ENCODE data around the gene EIF5B.

EIF5B gene

GRCh38 chr2:99445065-99445464 is 107.9 kb downstream of the EIF5B start:
- H4K20me1 ChIP-seq (ENCODE audit: insufficient read depth, low read length), result 0 out of 2 replicates have a peak, but pooled peaks cover 3% of the 10 kb centered on the region
- H3K79me2 ChIP-seq (ENCODE audit: low read length), result peaks cover 22% of the 10 kb centered on the region
- no peak overlapping the region for H2AFZ ChIP-seq (ENCODE audit: low read depth, low read length)
- no peak overlapping the region for H3K27ac ChIP-seq (ENCODE audit: low read length)
- H3K36me3 ChIP-seq (replicated peaks; ENCODE audit: low read depth, low read length), result peaks cover 15% of the 10 kb centered on the region
- TF ChIP-seq CTCF (IDR thresholded peaks at IDR 0.05; ENCODE audit: low read depth, low read length) (no peak), EZH2phosphoT487 (IDR thresholded peaks at IDR 0.05; ENCODE audit: low read depth) (no peak)
- no peaks in the 10 kb centered on the region for H3K9me3 ChIP-seq (ENCODE audit: insufficient read depth, low read length)
- no peak overlapping the region for H3K9ac ChIP-seq (ENCODE audit: low read length)
- H3K27me3 ChIP-seq (ENCODE audit: low read depth, low read length), result no peaks in the 10 kb centered on the region
- no peak overlapping the region for H3K4me3 ChIP-seq (ENCODE audit: low read length)
- peak overlapping the region; percentile 19 for H3K4me2 ChIP-seq (ENCODE audit: low read length)
- peaks cover 18% of the 10 kb centered on the region for H3K4me1 ChIP-seq (ENCODE audit: low read length)

- H3K27ac ChIP-seq (ENCODE audit: low read length), result no peak overlapping the region
- H4K20me1 ChIP-seq (ENCODE audit: insufficient read depth, low read length), result peaks cover 10% of the 10 kb centered on the region; the same call in 1 of the 2 replicates
Observed at GRCh38 chr2:99448556-99448955, 111.4 kb downstream of the EIF5B start.

GRCh38 chr2:99450199-99450598 is 113.0 kb downstream of the EIF5B start:
- Histone ChIP-seq H3K9ac (ENCODE audit: low read length) (no peak overlapping the region), H3K4me1 (ENCODE audit: low read length) (peaks cover 15% of the 10 kb centered on the region), H3K79me2 (ENCODE audit: low read length) (peaks cover 25% of the 10 kb centered on the region), H3K4me2 (ENCODE audit: low read length) (no peak overlapping the region), H4K20me1 (ENCODE audit: insufficient read depth, low read length) (peaks cover 10% of the 10 kb centered on the region; the same call in 1 of the 2 replicates), H3K27ac (ENCODE audit: low read length) (no peak overlapping the region), H3K9me3 (ENCODE audit: insufficient read depth, low read length) (no peaks in the 10 kb centered on the region), H3K27me3 (ENCODE audit: low read depth, low read length) (no peaks in the 10 kb centered on the region), H2AFZ (ENCODE audit: low read depth, low read length) (no peak overlapping the region), H3K36me3 (replicated peaks; ENCODE audit: low read depth, low read length) (peaks cover 32% of the 10 kb centered on the region), H3K4me3 (ENCODE audit: low read length) (no peak overlapping the region)
- TF ChIP-seq CTCF (IDR thresholded peaks at IDR 0.05; ENCODE audit: low read depth, low read length) (no peak), EZH2phosphoT487 (IDR thresholded peaks at IDR 0.05; ENCODE audit: low read depth) (no peak)

More at GRCh38 chr2:99448556-99448955, 111.4 kb downstream of the EIF5B start:
- Histone ChIP-seq H3K9ac (ENCODE audit: low read length) (no peak overlapping the region), H3K36me3 (replicated peaks; ENCODE audit: low read depth, low read length) (peaks cover 26% of the 10 kb centered on the region), H3K9me3 (ENCODE audit: insufficient read depth, low read length) (no peaks in the 10 kb centered on the region), H3K4me2 (ENCODE audit: low read length) (no peak overlapping the region), H3K4me3 (ENCODE audit: low read length) (no peak overlapping the region), H2AFZ (ENCODE audit: low read depth, low read length) (no peak overlapping the region), H3K79me2 (ENCODE audit: low read length) (peaks cover 28% of the 10 kb centered on the region), H3K27me3 (ENCODE audit: low read depth, low read length) (no peaks in the 10 kb centered on the region), H3K4me1 (ENCODE audit: low read length) (peaks cover 23% of the 10 kb centered on the region)
- TF ChIP-seq EZH2phosphoT487 (IDR thresholded peaks at IDR 0.05; ENCODE audit: low read depth) (no peak), CTCF (IDR thresholded peaks at IDR 0.05; ENCODE audit: low read depth, low read length) (no peak)

Data from OCI-LY3 (cell line).